ENCODE data around the gene CD151.

The CD151 gene

DNA sequence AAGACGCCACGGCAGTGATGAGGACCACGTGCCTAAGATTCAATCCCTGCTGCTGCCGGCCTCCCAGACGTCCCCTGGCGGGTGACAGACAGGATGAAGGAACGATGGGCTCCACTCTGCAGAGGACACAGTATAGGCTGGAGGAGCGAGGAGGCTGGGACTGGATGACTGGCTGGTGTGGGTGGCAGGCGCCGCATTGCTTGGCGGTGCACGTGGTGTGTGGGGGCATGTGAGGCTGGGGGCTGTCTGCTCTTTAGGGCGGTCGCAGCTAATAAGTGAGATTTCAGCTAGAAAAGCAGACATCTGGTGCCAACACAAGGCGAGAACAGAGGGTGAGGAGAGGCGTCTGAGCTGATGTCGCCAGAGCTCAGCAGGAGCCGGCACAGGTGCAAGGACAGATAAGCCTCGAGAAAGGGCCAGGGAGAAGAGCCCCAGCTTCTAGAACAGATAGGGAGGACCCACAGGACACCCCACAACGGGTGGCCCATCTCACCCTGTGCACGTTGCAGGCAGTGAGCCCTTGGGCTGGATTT lies 43.1 kb downstream of the CD151 start:
- DNase-seq: no peak

DNA sequence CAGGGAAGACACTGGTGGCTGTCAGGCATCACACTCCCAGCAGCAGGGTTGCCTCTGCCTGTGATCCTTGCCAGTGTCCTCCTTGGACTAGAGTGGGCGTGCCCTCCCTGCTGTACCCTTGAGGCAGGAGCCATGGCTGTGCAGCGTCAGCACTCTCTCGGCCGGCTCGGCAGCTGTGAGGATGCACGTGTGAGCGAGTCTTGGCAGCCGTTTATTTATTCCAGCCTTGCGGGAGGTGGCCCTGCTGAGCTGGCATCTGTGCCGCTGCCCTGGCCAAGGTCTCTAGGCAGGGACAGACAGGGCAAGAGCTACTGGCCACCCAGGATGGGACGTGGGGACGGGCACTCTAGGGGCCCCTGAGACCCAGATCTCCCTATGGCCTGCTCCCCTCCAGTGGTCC lies 43.8 kb downstream of the CD151 start:
- DNase-seq: no peak

DNA sequence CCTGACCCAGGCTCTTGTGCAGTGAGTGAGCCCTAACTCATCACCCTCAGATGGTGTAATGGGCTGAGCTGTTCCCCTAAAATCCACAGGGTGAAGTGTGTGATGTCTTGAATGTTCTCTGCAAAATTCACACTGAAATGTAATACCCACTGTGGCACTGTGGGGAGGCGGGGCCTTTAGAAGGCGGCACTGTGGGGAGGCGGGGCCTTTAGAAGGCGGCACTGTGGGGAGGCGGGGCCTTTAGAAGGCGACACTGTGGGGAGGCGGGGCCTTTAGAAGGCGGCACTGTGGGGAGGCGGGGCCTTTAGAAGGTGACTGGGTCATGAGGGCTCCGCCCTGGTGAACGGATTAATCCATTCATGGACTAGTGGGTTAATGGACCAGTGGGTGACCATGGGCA lies 44.8 kb downstream of the CD151 start:
- peak; percentile 71 for DNase-seq

DNA sequence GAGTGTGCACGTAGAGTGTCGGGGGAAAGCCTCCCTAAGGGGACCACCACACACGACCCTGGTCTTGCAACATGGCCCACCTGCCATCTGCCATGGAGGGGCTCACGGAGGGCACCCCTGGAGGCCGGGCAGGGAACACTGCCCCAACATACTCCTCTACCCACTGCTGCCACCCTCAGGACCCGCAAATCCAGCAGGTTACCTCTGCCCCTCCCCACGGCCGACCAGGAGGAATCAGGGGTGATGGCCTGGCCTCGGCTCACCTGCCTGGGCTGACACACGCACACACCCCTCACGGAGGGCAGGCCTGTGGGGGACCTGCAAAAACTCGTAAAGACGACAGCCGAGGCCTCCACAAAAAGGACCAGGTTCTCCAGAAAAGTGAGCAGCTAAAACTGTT lies 47.7 kb downstream of the CD151 start:
- DNase-seq: no peak

DNA sequence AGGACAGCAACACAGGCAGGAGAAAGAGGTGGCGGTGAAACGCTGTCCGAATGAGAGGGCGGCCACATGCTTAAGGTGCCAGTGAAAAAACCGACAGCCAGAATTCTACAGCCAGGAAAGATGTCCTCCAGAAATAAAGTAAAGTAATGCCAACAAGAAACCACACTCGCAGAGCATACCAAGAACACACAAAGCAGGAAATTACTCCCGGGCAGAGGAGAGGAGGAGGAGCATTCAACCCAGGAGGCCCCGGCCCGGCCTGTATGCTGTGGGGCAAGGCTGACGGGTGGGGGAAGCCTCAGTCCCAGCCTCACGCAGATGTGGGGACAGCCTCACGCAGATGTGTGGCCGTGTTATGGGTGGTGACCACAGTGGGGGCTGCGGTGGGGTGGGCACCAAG lies 49.8 kb downstream of the CD151 start:
- no peak for DNase-seq

DNA sequence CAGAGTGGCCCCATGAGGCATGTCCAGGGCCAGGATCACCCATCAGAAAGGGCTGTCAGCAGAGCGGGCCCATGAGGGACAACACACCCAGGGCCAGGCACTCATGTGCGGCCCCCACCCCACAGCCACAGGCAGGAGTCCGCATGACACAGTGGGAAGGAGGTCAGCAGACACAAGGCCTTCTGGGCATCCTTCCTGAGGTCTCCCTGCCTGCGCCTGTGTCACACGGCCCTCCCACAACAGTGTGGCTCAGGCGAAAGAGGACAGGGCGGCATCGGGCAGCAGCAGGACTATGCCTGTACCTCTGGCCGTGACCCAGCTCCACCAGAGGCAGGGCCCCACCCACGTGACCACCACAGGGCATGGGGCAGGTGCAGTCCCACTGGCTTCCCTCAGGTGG lies 50.8 kb downstream of the CD151 start:
- no peak for DNase-seq

DNA sequence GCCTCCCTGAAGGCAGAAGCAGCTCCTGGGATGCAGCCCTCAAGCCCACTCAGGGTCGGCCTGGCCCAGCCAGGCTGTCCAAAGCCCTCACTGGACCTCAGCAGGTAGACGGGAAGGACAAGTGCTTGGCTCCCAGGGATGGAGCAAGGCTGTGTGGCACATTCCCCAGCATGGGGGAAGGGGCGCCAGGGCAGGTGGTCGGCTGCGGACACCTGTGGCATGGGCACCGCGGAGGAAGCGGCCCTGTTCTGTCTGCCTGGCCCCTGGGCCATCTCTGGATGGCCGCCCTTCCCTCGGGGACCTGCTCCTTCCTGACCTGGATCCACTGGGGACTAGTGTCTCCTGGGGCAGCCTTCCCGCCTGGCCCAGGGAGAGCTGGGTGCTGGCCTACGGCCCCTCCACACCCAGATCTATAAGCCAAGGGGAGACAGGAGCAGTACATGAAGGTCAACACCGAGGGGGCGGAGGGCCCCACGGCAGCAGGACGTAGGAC lies 51.9 kb downstream of the CD151 start:
- no peak for DNase-seq

DNA sequence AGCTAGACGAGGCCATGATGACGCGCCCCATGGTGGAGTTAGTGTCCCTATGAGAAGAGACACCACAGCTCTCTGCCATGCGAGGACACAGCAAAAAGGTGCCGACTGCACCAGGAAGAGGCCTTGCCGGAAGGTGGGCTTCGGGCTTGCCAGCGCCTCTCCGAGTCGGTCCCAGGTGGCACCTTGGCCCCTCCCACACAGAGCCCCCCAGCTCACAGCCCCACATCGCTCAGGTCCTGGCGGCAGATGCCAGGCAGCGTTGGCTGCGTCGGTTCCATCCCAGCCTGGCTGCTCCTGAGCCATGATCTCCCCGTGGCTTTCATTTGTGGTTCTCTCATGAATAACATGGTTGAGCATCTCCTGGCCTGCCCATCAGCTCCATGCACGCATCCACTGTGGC lies 53.8 kb downstream of the CD151 start:
- no peak for DNase-seq

DNA sequence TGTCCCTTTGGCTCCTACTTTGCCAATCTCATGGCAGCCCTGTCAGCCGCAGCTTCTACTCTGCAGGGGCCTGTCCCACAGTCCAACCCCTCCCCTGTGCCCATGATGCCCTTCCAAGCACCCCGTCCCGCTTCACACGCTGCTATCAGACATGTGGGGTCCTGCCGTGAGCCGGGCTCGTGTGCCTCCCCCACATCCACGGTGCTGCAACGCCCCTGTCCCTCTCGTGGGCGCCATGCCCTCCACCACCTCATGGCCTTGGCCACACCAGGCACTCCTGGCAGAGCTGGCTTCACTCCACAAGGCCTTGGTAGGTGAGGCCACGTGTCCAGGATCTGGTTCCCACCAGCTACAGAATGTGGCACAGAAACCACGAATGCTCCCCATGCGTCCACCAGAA lies 54.8 kb downstream of the CD151 start:
- no peak for DNase-seq

Data from activated CD4-positive, alpha-beta T cell treated with anti-CD3 and anti-CD28 coated beads for 48 hours (primary cell).